Caco-2 (cell line): ENCODE results near the gene TMEM95. TPM values are rescaled to one million over a fixed set of nuclear protein-coding genes. Genes with fewer than 3 reads are reported as not detected.

Source experiments
- BruUV-seq: library from RNA; stranded (reverse); fragments of 400-500 nt; replicated peaks from 2 replicates; lab custom pipeline; 2021; lab: Mats Ljungman, UMichigan
- CTCF ChIA-PET: fragments of 300-600 bp; sonication (Branson Sonifier 250); formaldehyde crosslinking; loops from one replicate; lab custom pipeline; 2022; ENCODE audit warnings: antibody characterized with exemption; lab: Charles Lee
- POLR2A ChIA-PET: fragments of 300-600 bp; sonication (Branson Sonifier 250); formaldehyde crosslinking; loops from one replicate; lab custom pipeline; 2022; ENCODE audit warnings: antibody characterized with exemption; lab: Charles Lee
- DNase-seq, 2 experiments: peaks; one replicate each; pipeline versions ENCODE4 v3.0.0 to v3.0.0-alpha.2; 2020 to 2022
- H3K27me3 ChIP-seq: replicated peaks from 2 replicates; pipeline ENCODE4 v1.6.0; 2011; ENCODE audit warnings: low read length; ENCODE audit not compliant: control insufficient read depth, insufficient read depth
- H3K36me3 ChIP-seq: 2 replicates; pipeline ENCODE4 v1.5.1; 2011; ENCODE audit warnings: low read length; ENCODE audit not compliant: control insufficient read depth, insufficient read depth
- H3K4me1 ChIP-seq: fragments of 250-450 bp; sonication (Bioruptor Pico); 2 replicates; pipeline ENCODE4 v1.5.1; 2020; ENCODE audit warnings: mild to moderate bottlenecking
- H3K4me3 ChIP-seq: 2 replicates; pipeline ENCODE4 v1.5.1; 2011; ENCODE audit warnings: low read depth, mild to moderate bottlenecking, control low read depth, low read length
- H3K9me3 ChIP-seq: fragments of 250-450 bp; sonication (Bioruptor Pico); 2 replicates; pipeline ENCODE4 v1.5.1; 2020; ENCODE audit warnings: mild to moderate bottlenecking, moderate library complexity
- H3K27ac Mint-ChIP-seq: one replicate; pipeline ENCODE4 v1.8.0; 2022; ENCODE audit warnings: mixed read lengths; ENCODE audit not compliant: unreplicated experiment
- H3K27me3 Mint-ChIP-seq: one replicate; pipeline ENCODE4 v1.8.0; 2022; ENCODE audit warnings: mixed read lengths; ENCODE audit not compliant: insufficient read depth, unreplicated experiment
- H3K36me3 Mint-ChIP-seq: one replicate; pipeline ENCODE4 v1.8.0; 2022; ENCODE audit warnings: mild to moderate bottlenecking, mixed read lengths; ENCODE audit not compliant: insufficient read depth, unreplicated experiment
- H3K4me1 Mint-ChIP-seq: one replicate; pipeline ENCODE4 v1.8.0; 2022; ENCODE audit warnings: low read depth, mixed read lengths; ENCODE audit not compliant: unreplicated experiment
- H3K4me3 Mint-ChIP-seq: one replicate; pipeline ENCODE4 v1.8.0; 2022; ENCODE audit warnings: mild to moderate bottlenecking, moderate library complexity, mixed read lengths; ENCODE audit not compliant: unreplicated experiment
- H3K9me3 Mint-ChIP-seq: one replicate; pipeline ENCODE4 v1.8.0; 2022; ENCODE audit warnings: mixed read lengths; ENCODE audit not compliant: unreplicated experiment
- CTCF ChIP-seq, 2 experiments: fragments of 200-600 bp in 1 of 2; IDR thresholded peaks; 1 replicate in 1 of 2; 2 replicates in 1 of 2; pipeline versions ENCODE4 v1.5.1 to v1.8.0; 2011 to 2022; ENCODE audit warnings: antibody characterized with exemption in 1 of 2, control low read depth in 1 of 2, inconsistent platforms in 1 of 2, low read depth in 1 of 2, low read length in 1 of 2, mild to moderate bottlenecking in 1 of 2, moderate library complexity in 1 of 2; ENCODE audit not compliant: insufficient read depth in 1 of 2, severe bottlenecking in 1 of 2, unreplicated experiment in 1 of 2
- intact Hi-C: fragments of 100-400 bp; cut with micrococcal nuclease; formaldehyde crosslinking; loops from one replicate; pipeline ENCODE4 v1.10.0; 2022; ENCODE audit not compliant: unreplicated experiment
- total RNA-seq: library from RNA; stranded (reverse); gene quantifications from 2 replicates; pipeline ENCODE4 v1.2.3, GENCODE V29; 2022

The TMEM95 gene
- total RNA-seq, 1 experiment from 2014 or later: not detected

- Mint-ChIP-seq H3K27me3 (peaks cover 3% of the 10 kb centered on the region), H3K9me3 (no peaks in the 10 kb centered on the region), H3K4me1 (peaks cover 6% of the 10 kb centered on the region), H3K36me3 (peaks cover 11% of the 10 kb centered on the region), H3K4me3 (no peak overlapping the region), H3K27ac (no peak overlapping the region)
- Histone ChIP-seq H3K36me3 (no peaks in the 10 kb centered on the region), H3K4me1 (no peaks in the 10 kb centered on the region), H3K4me3 (no peak overlapping the region), H3K27me3 (no peaks in the 10 kb centered on the region), H3K9me3 (no peaks in the 10 kb centered on the region)
- POLR2A ChIA-PET: no interaction called here
- TF ChIP-seq CTCF (IDR thresholded peaks at IDR 0.05; ENCODE audit: insufficient read depth in 1 of 2, low read depth in 1 of 2, low read length in 1 of 2, severe bottlenecking in 1 of 2, unreplicated experiment in 1 of 2): no peak
- no peak for DNase-seq
- intact Hi-C loops: no loop called here
- BruUV-seq: no TSS peak
- CTCF ChIA-PET: no interaction called here
Observed at GRCh38 chr17:7340179-7340578, 14.8 kb upstream of the TMEM95 start.

DNA sequence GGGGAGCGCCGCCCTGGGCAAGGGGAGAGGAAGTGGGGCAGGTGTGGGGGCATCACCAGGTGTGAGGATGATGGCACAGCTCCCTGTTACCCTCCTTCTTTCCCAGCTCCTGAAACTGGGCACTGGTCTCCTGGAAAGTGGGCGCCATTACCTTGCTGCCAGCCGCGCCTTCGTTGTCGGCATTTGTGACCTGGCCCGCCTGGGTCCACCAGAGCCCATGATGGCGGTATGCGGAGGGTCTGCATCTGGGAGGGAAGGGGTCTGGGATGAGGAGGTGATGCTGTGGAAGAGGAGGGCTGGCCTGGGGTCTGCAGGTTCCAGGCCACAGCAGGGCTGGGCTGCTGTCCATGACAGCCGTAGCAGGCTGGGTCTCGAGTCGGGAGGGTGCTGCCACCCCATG lies 13.1 kb upstream of the TMEM95 start:
- BruUV-seq: no TSS peak
- Mint-ChIP-seq H3K27me3 (peaks cover 3% of the 10 kb centered on the region), H3K4me1 (peaks cover 6% of the 10 kb centered on the region), H3K27ac (no peak overlapping the region), H3K4me3 (no peak overlapping the region), H3K36me3 (peaks cover 15% of the 10 kb centered on the region), H3K9me3 (no peaks in the 10 kb centered on the region)
- Histone ChIP-seq H3K9me3 (no peaks in the 10 kb centered on the region), H3K27me3 (no peaks in the 10 kb centered on the region), H3K36me3 (no peaks in the 10 kb centered on the region), H3K4me1 (no peaks in the 10 kb centered on the region), H3K4me3 (no peak overlapping the region)
- intact Hi-C loops: no loop called here
- no peak for DNase-seq
- no peak for TF ChIP-seq CTCF (IDR thresholded peaks at IDR 0.05; ENCODE audit: insufficient read depth in 1 of 2, low read depth in 1 of 2, low read length in 1 of 2, severe bottlenecking in 1 of 2, unreplicated experiment in 1 of 2)
- CTCF ChIA-PET: no interaction called here
- POLR2A ChIA-PET: no interaction called here

DNA sequence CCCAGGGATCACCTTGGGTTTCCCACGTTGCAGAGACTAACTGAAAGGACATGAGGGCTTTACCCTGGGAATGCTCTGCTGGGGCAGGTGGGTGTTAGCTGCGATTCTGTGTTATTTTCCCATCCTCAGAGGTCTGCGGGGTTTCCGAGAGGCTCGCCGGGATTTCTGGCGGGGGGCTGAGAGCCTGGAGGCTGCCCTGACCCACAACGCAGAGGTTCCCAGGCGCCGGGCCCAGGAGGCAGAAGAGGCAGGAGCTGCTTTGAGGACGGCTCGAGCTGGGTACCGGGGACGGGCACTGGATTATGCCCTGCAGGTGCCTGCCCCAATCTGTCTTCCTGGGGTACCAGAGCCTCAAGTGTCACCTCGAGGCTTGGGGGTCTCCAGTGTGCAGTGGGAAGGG lies 11.7 kb upstream of the TMEM95 start:
- Histone ChIP-seq H3K4me1 (no peaks in the 10 kb centered on the region), H3K4me3 (no peak overlapping the region), H3K36me3 (no peaks in the 10 kb centered on the region), H3K9me3 (no peaks in the 10 kb centered on the region), H3K27me3 (no peaks in the 10 kb centered on the region)
- H3K27me3 Mint-ChIP-seq: peaks cover 3% of the 10 kb centered on the region
- H3K36me3 Mint-ChIP-seq: peaks cover 16% of the 10 kb centered on the region
- peaks cover 6% of the 10 kb centered on the region for H3K4me1 Mint-ChIP-seq
- CTCF ChIA-PET: interaction anchor here (1.2 to 1.9 kb wide), 3 partner anchors 14 to 297 kb away, joined by 4 to 5 read pairs (median 4); partner anchors contain the start of genes NEURL4 and SLC2A4
- H3K9me3 Mint-ChIP-seq: no peaks in the 10 kb centered on the region
- no peak for TF ChIP-seq CTCF (IDR thresholded peaks at IDR 0.05; ENCODE audit: insufficient read depth in 1 of 2, low read depth in 1 of 2, low read length in 1 of 2, severe bottlenecking in 1 of 2, unreplicated experiment in 1 of 2)
- no TSS peak for BruUV-seq
- no peak overlapping the region for H3K4me3 Mint-ChIP-seq
- H3K27ac Mint-ChIP-seq: no peak overlapping the region
- intact Hi-C loops: no loop called here
- POLR2A ChIA-PET: no interaction called here
- DNase-seq: no peak
